Bronchial epithelial cell (primary cell): ENCODE data around the gene POSTN. TPM values are rescaled to one million over a fixed set of nuclear protein-coding genes. Genes with fewer than 3 reads are reported as not detected.
A peak's percentile ranks its signal among the peaks of the same experiment; 100 is the strongest.

Experiments
- DNase-seq: peaks from one replicate; pipeline ENCODE4 v3.0.0-alpha.2; 2010; ENCODE audit warnings: low read depth
- FAIRE-seq: peaks from 2 replicates; lab custom pipeline; 2011; peaks lifted over from hg19 to GRCh38; lab: Jason Lieb, UNC
- H3K27me3 ChIP-seq: 2 replicates; pipeline ENCODE4 v1.5.1; 2011; ENCODE audit warnings: low read length; ENCODE audit not compliant: control insufficient read depth, insufficient read depth
- H3K36me3 ChIP-seq: 2 replicates; pipeline ENCODE4 v1.5.1; 2011; ENCODE audit warnings: low read length; ENCODE audit not compliant: control insufficient read depth, insufficient read depth
- H3K4me3 ChIP-seq: 2 replicates; pipeline ENCODE4 v1.5.1; 2011; ENCODE audit warnings: mild to moderate bottlenecking, low read depth, low read length, control low read depth
- total RNA-seq: library from RNA; depleted of rRNA; stranded (reverse); fragments of >200 nt; gene quantifications from 2 replicates; pipeline ENCODE4 v1.2.1, GENCODE V29; 2014
- TF ChIP-seq, protein P1 (sequence below): IDR thresholded peaks from 2 replicates; pipeline ENCODE4 v1.5.1; 2011; ENCODE audit warnings: mild to moderate bottlenecking, moderate library complexity, low read length, control low read depth, inconsistent platforms; ENCODE audit not compliant: insufficient read depth, severe bottlenecking

POSTN gene
- total RNA-seq, 1 donor from 2014 or later = 2.1 TPM

DNA sequence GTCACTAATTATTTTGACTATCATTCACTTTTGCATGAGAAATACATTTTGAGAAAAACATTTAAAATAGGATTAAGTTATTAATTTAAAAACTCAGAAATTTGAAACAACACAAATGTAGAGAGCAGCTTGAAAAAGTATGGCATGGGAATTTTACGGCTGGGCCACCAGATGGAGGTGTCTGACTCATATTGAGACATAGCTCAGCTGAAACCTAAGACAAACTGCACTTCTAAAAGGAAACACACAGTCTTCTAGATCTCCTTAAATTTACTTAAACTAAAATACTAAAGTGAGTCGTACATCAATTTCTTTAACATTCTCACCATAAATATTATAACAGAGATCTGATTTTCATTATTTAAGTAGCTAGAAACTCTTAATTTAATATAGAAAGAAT is 41.9 kb upstream of the POSTN start:
- FAIRE-seq = no peak
- DNase-seq = peak; percentile 66
- Histone ChIP-seq H3K27me3 (no peaks in the 10 kb centered on the region), H3K4me3 (no peak overlapping the region), H3K36me3 (no peaks in the 10 kb centered on the region)
- TF ChIP-seq, protein P1, sequence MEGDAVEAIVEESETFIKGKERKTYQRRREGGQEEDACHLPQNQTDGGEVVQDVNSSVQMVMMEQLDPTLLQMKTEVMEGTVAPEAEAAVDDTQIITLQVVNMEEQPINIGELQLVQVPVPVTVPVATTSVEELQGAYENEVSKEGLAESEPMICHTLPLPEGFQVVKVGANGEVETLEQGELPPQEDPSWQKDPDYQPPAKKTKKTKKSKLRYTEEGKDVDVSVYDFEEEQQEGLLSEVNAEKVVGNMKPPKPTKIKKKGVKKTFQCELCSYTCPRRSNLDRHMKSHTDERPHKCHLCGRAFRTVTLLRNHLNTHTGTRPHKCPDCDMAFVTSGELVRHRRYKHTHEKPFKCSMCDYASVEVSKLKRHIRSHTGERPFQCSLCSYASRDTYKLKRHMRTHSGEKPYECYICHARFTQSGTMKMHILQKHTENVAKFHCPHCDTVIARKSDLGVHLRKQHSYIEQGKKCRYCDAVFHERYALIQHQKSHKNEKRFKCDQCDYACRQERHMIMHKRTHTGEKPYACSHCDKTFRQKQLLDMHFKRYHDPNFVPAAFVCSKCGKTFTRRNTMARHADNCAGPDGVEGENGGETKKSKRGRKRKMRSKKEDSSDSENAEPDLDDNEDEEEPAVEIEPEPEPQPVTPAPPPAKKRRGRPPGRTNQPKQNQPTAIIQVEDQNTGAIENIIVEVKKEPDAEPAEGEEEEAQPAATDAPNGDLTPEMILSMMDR = peak; percentile 45

DNA sequence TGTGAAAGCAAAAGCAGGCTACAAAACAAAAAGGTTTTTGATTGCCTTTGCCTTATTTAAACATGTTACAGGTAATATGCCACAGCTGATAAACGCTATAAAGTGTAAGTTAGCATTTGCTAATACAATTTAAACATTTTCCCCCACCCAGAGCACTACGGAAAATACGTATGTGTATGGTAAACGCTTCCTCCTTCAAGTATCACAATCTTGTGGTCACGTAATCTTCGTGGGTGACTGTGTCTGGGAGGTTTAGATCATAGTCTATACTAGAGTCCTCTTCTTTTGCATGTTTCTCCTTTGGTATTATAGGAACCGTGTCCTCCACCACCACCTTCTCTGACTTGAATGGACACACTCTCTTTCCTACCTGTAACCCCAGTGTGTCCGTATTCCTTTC is 38.1 kb upstream of the POSTN start:
- FAIRE-seq = no peak
- Histone ChIP-seq H3K4me3 (no peak overlapping the region), H3K36me3 (no peaks in the 10 kb centered on the region), H3K27me3 (no peaks in the 10 kb centered on the region)
- no peak for DNase-seq
- TF ChIP-seq, protein P1 = no peak

DNA sequence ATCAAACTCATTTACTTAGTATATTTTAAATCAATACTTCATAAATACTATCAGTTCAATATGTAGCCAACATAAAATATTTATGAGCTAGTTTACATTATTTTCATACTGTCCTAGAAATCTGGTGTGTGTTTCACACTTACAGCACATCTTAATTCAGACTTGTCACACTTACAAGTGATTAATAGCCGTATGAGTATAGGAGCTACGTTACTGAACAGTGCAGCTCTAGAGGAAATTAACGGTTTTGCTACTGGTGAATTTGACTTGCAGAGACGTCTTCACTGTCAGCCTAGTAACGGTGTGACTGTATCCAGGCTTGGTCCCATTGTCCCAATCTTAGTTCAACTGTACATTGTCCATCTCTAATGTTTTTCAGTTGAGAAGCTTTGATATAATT is 33.7 kb upstream of the POSTN start:
- TF ChIP-seq, protein P1 = no peak
- Histone ChIP-seq H3K36me3 (no peaks in the 10 kb centered on the region), H3K4me3 (no peak overlapping the region), H3K27me3 (no peaks in the 10 kb centered on the region)
- FAIRE-seq (no peak), DNase-seq (no peak)

- TF ChIP-seq, protein P1 = no peak
- no peaks in the 10 kb centered on the region for H3K27me3 ChIP-seq
- FAIRE-seq (no peak), DNase-seq (no peak)
- H3K4me3 ChIP-seq = no peak overlapping the region
- H3K36me3 ChIP-seq = no peaks in the 10 kb centered on the region
Observed at GRCh38 chr13:37627428-37627827, 28.9 kb upstream of the POSTN start.

- DNase-seq (no peak), FAIRE-seq (no peak)
- Histone ChIP-seq H3K36me3 (no peaks in the 10 kb centered on the region), H3K27me3 (no peaks in the 10 kb centered on the region), H3K4me3 (no peak overlapping the region)
- TF ChIP-seq, protein P1 = no peak
Observed at GRCh38 chr13:37621811-37622361, 23.3 kb upstream of the POSTN start.

GRCh38 chr13:37618554-37618953 is 20.0 kb upstream of the POSTN start:
- Histone ChIP-seq H3K4me3 (no peak overlapping the region), H3K27me3 (no peaks in the 10 kb centered on the region), H3K36me3 (no peaks in the 10 kb centered on the region)
- FAIRE-seq (no peak), DNase-seq (peak; percentile 20)
- TF ChIP-seq, protein P1 = no peak
